OCI-LY7 (cell line): ENCODE results near the gene CNNM2. TPM values are rescaled to one million over a fixed set of nuclear protein-coding genes. Genes with fewer than 3 reads are reported as not detected.

Experiments used
- BruUV-seq: library from RNA; stranded (reverse); fragments of 400-500 nt; replicated peaks from 2 replicates; lab custom pipeline; 2021; lab: Mats Ljungman, UMichigan
- CTCF ChIA-PET: fragments of 300-600 bp; sonication (Branson Sonifier 250); formaldehyde crosslinking; loops from one replicate; lab custom pipeline; 2022; ENCODE audit warnings: antibody characterized with exemption; ENCODE audit not compliant: unreplicated experiment; lab: Charles Lee
- POLR2A ChIA-PET: fragments of 300-600 bp; sonication (Branson Sonifier 250); formaldehyde crosslinking; loops from one replicate; lab custom pipeline; 2022; ENCODE audit warnings: antibody characterized with exemption; lab: Charles Lee
- DNase-seq: peaks from one replicate; pipeline ENCODE4 v3.0.0-alpha.2; 2015; ENCODE audit warnings: low spot score
- H2AFZ ChIP-seq: fragments of 200-600 bp; sonication (generic), shearing (Covaris generic); 2 replicates; pipeline ENCODE4 v1.6.1; 2014; ENCODE audit warnings: mild to moderate bottlenecking, antibody characterized with exemption, low read length, moderate library complexity
- H3K27ac ChIP-seq: fragments of 200-600 bp; sonication (generic); 2 replicates; pipeline ENCODE4 v1.5.1; 2014; ENCODE audit warnings: mixed run types, low read depth, mild to moderate bottlenecking, moderate library complexity, low read length, inconsistent platforms; ENCODE audit not compliant: poor library complexity, severe bottlenecking
- H3K36me3 ChIP-seq: fragments of 200-600 bp; sonication (generic); 2 replicates; pipeline ENCODE4 v1.6.1; 2014; ENCODE audit warnings: mild to moderate bottlenecking, antibody characterized with exemption, low read length, moderate library complexity, mixed read lengths; ENCODE audit not compliant: insufficient read depth
- H3K4me1 ChIP-seq: fragments of 200-600 bp; sonication (generic); 2 replicates; pipeline ENCODE4 v1.5.1; 2014; ENCODE audit warnings: mild to moderate bottlenecking, low read length; ENCODE audit not compliant: insufficient read depth, poor library complexity, severe bottlenecking
- H3K4me2 ChIP-seq: fragments of 200-600 bp; sonication (generic); 2 replicates; pipeline ENCODE4 v1.6.1; 2014; ENCODE audit warnings: mild to moderate bottlenecking, low read length
- H3K4me3 ChIP-seq: fragments of 200-600 bp; sonication (generic); 2 replicates; pipeline ENCODE4 v1.5.1; 2014; ENCODE audit warnings: mild to moderate bottlenecking, low read depth, low read length; ENCODE audit not compliant: poor library complexity, severe bottlenecking
- H3K79me2 ChIP-seq: fragments of 200-600 bp; sonication (generic); 2 replicates; pipeline ENCODE4 v1.6.1; 2016; ENCODE audit warnings: low read depth, mild to moderate bottlenecking, low read length, moderate library complexity, mixed read lengths; ENCODE audit not compliant: insufficient read depth
- H3K9me2 ChIP-seq: fragments of 200-600 bp; sonication (generic); 2 replicates; pipeline ENCODE4 v1.6.1; 2016; ENCODE audit warnings: mild to moderate bottlenecking, low read length, mixed read lengths; ENCODE audit not compliant: insufficient read depth
- H3K9me3 ChIP-seq: fragments of 200-600 bp; sonication (generic); 2 replicates; pipeline ENCODE4 v1.6.1; 2014; ENCODE audit warnings: mild to moderate bottlenecking, mixed run types, low read length, mixed read lengths
- H4K20me1 ChIP-seq: fragments of 200-600 bp; sonication (generic); 2 replicates; pipeline ENCODE4 v1.6.1; 2014; ENCODE audit warnings: mild to moderate bottlenecking, antibody characterized with exemption, low read length, moderate library complexity, mixed read lengths; ENCODE audit not compliant: insufficient read depth
- EZH2phosphoT487 ChIP-seq: fragments of 200-600 bp; sonication (generic); IDR thresholded peaks from 2 replicates; pipeline ENCODE4 v1.6.1; 2018; ENCODE audit warnings: low read depth, borderline replicate concordance, mild to moderate bottlenecking, mixed run types, antibody characterized with exemption, low read length, moderate library complexity, mixed read lengths
- intact Hi-C: fragments of 100-400 bp; cut with micrococcal nuclease; formaldehyde crosslinking; loops from one replicate; pipeline ENCODE4 v1.10.0; 2022; ENCODE audit not compliant: unreplicated experiment
- total RNA-seq, 2 experiments: library from RNA; depleted of rRNA in 1 of 2; stranded (reverse); fragments of >200 nt in 1 of 2; shearing (Covaris generic) in 1 of 2; gene quantifications; 2 replicates each; pipeline ENCODE4 v1.2.3, GENCODE V29; 2014 to 2022
- TF ChIP-seq, protein P1 (sequence below): fragments of 200-600 bp; sonication (generic); conservative IDR thresholded peaks from 2 replicates; pipeline ENCODE4 v1.5.1; 2014; ENCODE audit warnings: mild to moderate bottlenecking, antibody characterized with exemption, low read length, moderate library complexity, mixed read lengths

The CNNM2 gene
- total RNA-seq, 2 experiments from 2014 or later = 6.6 to 7.2 TPM

DNA sequence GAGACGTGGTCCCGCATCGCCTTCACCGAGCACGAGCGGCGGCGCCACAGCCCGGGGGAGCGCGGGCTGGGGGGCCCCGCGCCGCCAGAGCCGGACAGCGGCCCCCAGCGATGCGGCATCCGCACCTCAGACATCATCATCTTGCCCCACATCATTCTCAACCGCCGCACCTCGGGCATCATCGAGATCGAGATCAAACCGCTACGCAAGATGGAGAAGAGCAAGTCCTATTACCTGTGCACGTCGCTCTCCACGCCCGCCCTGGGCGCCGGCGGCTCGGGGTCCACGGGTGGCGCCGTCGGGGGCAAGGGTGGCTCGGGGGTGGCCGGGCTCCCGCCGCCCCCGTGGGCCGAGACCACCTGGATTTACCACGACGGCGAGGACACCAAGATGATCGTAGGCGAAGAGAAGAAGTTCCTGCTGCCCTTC lies 737 bp downstream of the CNNM2 start:
- ChIA-PET POLR2A (interaction anchor here (0.6 to 0.9 kb wide), 2 partner anchors 17 to 403 kb away, joined by 3 to 4 read pairs; no protein-coding TSS in a partner anchor), CTCF (interaction anchor here (0.6 kb wide), 1 partner anchor 432 kb away, joined by 4 read pairs; no protein-coding TSS in a partner anchor)
- H2AFZ ChIP-seq = peak overlapping the region; percentile 89
- intact Hi-C loops = loop anchor here (2.0 to 5.0 kb wide), 4 partner anchors 273 to 563 kb away; partner anchors contain the start of genes ATP5MK, NT5C2 and PDCD11
- H3K9me2 ChIP-seq = no peaks in the 10 kb centered on the region
- H3K36me3 ChIP-seq = no peaks in the 10 kb centered on the region
- no peaks in the 10 kb centered on the region for H3K79me2 ChIP-seq
- H3K9me3 ChIP-seq = no peaks in the 10 kb centered on the region
- H3K4me3 ChIP-seq = peak overlapping the region; percentile 96
- no peaks in the 10 kb centered on the region for H4K20me1 ChIP-seq
- peaks cover 33% of the 10 kb centered on the region for H3K4me1 ChIP-seq
- BruUV-seq = no TSS peak
- H3K4me2 ChIP-seq = peak overlapping the region; percentile 79
- TF ChIP-seq EZH2phosphoT487 = no peak
- TF ChIP-seq, protein P1, sequence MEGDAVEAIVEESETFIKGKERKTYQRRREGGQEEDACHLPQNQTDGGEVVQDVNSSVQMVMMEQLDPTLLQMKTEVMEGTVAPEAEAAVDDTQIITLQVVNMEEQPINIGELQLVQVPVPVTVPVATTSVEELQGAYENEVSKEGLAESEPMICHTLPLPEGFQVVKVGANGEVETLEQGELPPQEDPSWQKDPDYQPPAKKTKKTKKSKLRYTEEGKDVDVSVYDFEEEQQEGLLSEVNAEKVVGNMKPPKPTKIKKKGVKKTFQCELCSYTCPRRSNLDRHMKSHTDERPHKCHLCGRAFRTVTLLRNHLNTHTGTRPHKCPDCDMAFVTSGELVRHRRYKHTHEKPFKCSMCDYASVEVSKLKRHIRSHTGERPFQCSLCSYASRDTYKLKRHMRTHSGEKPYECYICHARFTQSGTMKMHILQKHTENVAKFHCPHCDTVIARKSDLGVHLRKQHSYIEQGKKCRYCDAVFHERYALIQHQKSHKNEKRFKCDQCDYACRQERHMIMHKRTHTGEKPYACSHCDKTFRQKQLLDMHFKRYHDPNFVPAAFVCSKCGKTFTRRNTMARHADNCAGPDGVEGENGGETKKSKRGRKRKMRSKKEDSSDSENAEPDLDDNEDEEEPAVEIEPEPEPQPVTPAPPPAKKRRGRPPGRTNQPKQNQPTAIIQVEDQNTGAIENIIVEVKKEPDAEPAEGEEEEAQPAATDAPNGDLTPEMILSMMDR = 0 out of 2 replicates have a peak, but pooled peaks have one; percentile 36
- H3K27ac ChIP-seq = peak overlapping the region; percentile 46
- peak; percentile 48 for DNase-seq

DNA sequence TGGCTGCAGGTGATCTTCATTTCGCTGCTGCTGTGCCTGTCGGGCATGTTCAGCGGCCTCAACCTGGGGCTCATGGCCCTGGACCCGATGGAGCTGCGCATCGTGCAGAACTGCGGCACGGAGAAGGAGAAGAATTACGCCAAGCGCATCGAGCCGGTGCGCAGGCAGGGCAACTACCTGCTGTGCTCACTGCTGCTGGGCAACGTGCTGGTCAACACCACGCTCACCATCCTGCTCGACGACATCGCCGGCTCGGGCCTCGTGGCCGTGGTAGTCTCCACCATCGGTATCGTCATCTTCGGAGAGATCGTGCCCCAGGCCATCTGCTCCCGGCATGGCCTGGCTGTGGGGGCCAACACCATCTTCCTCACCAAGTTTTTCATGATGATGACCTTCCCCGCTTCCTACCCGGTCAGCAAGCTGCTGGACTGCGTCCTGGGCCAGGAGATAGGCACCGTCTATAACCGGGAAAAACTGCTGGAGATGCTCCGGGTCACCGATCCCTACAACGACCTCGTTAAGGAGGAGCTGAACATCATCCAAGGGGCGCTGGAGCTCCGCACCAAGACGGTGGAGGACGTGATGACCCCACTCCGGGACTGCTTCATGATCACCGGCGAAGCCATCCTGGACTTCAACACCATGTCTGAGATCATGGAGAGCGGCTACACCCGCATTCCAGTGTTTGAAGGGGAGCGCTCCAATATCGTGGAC lies 1.3 kb downstream of the CNNM2 start:
- no TSS peak for BruUV-seq
- H3K4me1 ChIP-seq = peaks cover 33% of the 10 kb centered on the region
- no peak for DNase-seq
- H3K9me3 ChIP-seq = no peaks in the 10 kb centered on the region
- TF ChIP-seq EZH2phosphoT487 = no peak
- TF ChIP-seq, protein P1 = no peak
- no peaks in the 10 kb centered on the region for H3K9me2 ChIP-seq
- H3K36me3 ChIP-seq = no peaks in the 10 kb centered on the region
- peak overlapping the region; percentile 96 for H3K4me3 ChIP-seq
- ChIA-PET CTCF (no interaction called here), POLR2A (no interaction called here)
- H4K20me1 ChIP-seq = no peaks in the 10 kb centered on the region
- H3K79me2 ChIP-seq = no peaks in the 10 kb centered on the region
- peak overlapping the region; percentile 79 for H3K4me2 ChIP-seq
- peak overlapping the region; percentile 89 for H2AFZ ChIP-seq
- no peak overlapping the region for H3K27ac ChIP-seq
- intact Hi-C loops = loop anchor here (2.0 to 5.0 kb wide), 4 partner anchors 273 to 563 kb away; partner anchors contain the start of genes ATP5MK, NT5C2 and PDCD11
